ENCODE results near the gene SLC23A3.
A peak's percentile ranks its signal among the peaks of the same experiment; 100 is the strongest.

Gene SLC23A3

DNA sequence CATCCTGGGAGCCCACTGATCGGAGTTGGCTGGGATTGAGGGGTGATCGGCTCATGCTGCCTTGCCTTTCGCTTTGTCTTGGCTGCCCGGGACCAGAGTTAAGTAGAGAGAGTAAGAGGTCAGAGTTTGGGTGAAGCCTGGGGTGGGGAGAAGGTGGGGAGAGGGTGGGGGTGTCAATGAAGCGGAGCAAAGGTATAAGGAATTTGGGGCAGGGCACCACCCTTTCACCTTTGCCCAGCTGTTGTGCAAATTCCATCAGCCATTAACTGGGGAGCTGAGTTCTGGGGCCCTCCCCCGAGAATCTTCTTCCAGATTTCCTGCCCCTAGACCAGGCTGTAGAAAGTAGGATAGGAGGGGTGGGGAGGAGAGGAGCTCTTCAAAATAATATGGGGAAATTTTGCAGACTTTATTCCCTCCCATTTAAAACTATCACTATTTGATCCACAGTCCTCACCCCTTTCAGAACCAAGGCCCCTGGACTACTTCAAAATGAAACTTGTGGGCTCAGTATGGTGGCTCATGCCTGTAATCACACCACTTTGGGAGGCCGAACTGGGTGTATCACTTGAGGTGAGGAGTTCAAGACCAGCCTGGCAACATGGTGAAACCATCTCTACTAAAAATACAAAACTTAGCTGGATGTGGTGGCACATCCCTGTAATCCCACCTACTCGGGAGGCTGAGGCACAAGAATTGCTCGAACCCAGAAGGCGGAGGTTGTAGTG is at the start of gene SLC23A3:
SLC23A3 (minus strand) TSS at position 100 of the 725 bp plus-strand sequence; CDS start at position 55, 45 bp downstream.
- FAIRE-seq, result no peak
- DNase-seq (ENCODE audit: insufficient read length, low spot score), result no peak

- DNase-seq (ENCODE audit: insufficient read length, low spot score), result peak; percentile 29
- peak; percentile 48 for FAIRE-seq
Observed at GRCh38 chr2:219218732-219219701, 49.2 kb upstream of the SLC23A3 start, which contains the start of gene ABCB6. Gene ABCB6, minus strand, starts transcription at chr2:219218958. Its CDS starts 285 bp downstream, at chr2:219218673.

- DNase-seq (ENCODE audit: insufficient read length, low spot score), result peak; percentile 42
- no peak for FAIRE-seq
Observed at GRCh38 chr2:219218217-219218731, 48.4 kb upstream of the SLC23A3 start.

- no peak for DNase-seq (ENCODE audit: insufficient read length, low spot score)
- FAIRE-seq, result no peak
Observed at GRCh38 chr2:219216535-219216915, 46.7 kb upstream of the SLC23A3 start.

DNA sequence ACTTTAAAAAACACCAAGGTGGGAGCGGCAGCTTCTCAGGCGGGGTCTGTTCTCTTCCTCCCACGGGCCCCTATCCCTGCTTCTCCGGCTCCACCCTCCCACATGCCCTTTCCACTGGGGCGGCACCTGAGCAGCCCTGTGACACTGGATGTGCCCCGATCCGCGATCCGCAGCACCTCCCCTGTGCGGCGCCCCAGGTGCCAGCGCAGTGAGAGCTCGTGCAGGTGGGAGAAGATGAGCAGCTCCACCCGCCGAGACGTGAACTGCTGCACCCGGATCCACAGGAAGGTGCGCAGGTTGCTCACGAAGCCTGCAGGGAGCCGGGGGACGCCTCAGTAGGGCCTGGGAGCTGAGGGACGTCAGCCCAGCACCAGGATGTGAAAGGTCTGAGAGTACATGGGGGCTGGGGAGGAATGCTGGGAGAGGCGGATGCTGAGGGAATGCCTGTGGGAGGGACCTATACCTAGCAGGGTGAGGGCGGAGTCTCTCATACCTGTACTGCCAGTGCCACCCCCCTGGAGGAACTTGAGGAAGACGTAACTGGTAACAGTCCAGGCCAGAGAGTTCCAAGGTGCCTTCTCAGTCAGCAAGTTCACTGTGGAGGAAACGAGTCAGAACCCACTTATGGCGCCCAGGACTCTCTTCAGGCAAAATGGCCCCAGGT is 46.2 kb upstream of the SLC23A3 start:
- FAIRE-seq, result no peak
- DNase-seq (ENCODE audit: insufficient read length, low spot score), result no peak

DNA sequence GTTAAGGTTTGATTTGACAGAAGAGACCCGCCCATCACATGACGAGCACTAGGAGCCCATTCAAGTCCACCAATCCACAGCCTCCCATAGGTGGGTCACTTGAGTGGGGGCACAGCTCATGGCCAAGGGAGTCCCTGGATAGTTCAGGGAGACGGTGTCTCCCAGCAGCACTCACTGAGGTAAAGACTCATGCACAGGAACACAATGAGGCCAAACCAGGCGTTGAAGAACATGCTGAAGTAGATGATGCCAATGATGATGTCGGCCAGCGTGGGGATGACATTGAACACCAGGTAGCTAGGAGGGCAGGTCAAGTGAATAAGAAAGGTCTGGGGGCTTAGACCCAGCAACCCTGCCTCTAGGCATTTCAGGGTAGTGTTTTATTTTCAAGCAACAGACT is 45.0 kb upstream of the SLC23A3 start:
- no peak for FAIRE-seq

DNA sequence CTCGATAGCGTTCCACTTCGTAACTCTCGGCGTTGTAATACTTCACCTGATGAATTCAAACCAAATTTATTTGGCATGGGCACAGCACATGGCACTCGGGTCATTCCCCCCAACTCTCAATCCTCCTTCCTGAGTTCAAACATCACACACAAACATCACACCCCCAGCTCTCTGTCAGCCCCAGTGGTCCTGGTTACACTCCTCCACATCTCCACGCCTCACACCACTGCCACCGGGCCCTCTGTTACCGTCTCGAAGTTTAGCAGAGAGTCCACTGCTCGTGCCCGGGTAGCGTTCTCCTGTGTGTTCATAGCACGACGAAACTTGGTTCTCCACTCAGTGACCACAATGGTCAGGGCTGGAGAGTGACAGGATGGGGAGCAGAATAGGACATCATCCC is 44.3 kb upstream of the SLC23A3 start:
- DNase-seq (ENCODE audit: insufficient read length, low spot score) (no peak), FAIRE-seq (no peak)

More for the DNA sequence above, 45.0 kb upstream of the SLC23A3 start:
- no peak for DNase-seq (ENCODE audit: insufficient read length, low spot score)

GRCh38 chr2:219213486-219214071 is 43.8 kb upstream of the SLC23A3 start:
- FAIRE-seq (no peak), DNase-seq (ENCODE audit: insufficient read length, low spot score) (no peak)

GRCh38 chr2:219213026-219213415 is 43.2 kb upstream of the SLC23A3 start:
- DNase-seq (ENCODE audit: insufficient read length, low spot score) (no peak), FAIRE-seq (no peak)

- DNase-seq (ENCODE audit: insufficient read length, low spot score) (no peak), FAIRE-seq (no peak)
Observed at GRCh38 chr2:219210886-219211362, 41.1 kb upstream of the SLC23A3 start.

- no peak for FAIRE-seq
Observed at GRCh38 chr2:219210196-219210885, 40.5 kb upstream of the SLC23A3 start.

GRCh38 chr2:219209236-219210195 is 39.7 kb upstream of the SLC23A3 start:
- DNase-seq (ENCODE audit: insufficient read length, low spot score) (no peak), FAIRE-seq (no peak)

More at GRCh38 chr2:219210196-219210885, 40.5 kb upstream of the SLC23A3 start:
- no peak for DNase-seq (ENCODE audit: insufficient read length, low spot score)

DNA sequence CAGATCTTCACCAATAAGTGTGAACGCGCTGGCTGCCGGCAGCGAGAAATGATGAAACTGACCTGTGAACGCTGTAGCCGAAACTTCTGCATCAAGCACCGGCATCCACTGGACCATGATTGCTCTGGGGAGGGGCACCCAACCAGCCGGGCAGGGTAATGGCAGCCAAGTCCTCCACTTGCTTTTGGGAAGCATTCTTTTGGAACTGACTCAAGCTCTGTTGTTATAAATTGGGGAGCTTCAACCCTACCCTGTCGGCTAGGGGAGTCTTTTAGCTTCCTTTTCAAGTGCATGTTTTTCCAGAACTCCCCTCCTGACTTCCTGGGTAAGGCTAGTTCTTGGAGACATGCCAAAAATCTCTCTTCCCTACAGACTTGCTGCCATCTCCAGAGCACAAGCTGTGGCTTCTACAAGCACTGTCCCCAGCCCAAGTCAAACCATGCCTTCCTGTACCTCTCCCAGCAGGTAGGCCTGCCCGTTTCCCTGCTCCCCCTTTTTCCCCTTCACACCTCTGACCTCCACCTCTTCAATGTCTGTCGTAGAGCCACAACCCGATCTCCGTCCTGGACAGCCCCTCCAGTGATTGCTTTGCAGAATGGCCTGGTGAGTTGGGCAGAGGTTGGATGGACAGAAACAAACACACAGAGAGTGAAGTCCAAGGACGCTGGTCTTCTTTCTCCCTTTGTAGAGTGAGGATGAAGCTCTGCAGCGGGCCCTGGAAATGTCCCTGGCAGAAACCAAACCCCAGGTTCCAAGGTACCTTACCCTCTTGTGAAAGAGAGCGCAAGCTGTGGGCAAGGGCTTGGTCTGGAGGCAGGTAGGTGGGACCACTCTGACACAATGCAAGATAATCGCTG is 38.3 kb upstream of the SLC23A3 start:
- DNase-seq (ENCODE audit: insufficient read length, low spot score), result no peak
- no peak for FAIRE-seq

- no peak for FAIRE-seq
- no peak for DNase-seq (ENCODE audit: insufficient read length, low spot score)
Observed at GRCh38 chr2:219207134-219207883, 37.5 kb upstream of the SLC23A3 start.

GRCh38 chr2:219206328-219207133 is 36.7 kb upstream of the SLC23A3 start, which contains the start of gene ZFAND2B:
Gene ZFAND2B, plus strand, starts transcription at chr2:219206782. Its CDS starts 206 bp downstream, at chr2:219206988.
- peak; percentile 69 for FAIRE-seq
- peak; percentile 96 for DNase-seq (ENCODE audit: insufficient read length, low spot score)

- no peak for FAIRE-seq
- no peak for DNase-seq (ENCODE audit: insufficient read length, low spot score)
Observed at GRCh38 chr2:219205981-219206327, 36.1 kb upstream of the SLC23A3 start.
